ENCODE results near the gene PPP1R10. TPM values are rescaled to one million over a fixed set of nuclear protein-coding genes. Genes with fewer than 3 reads are reported as not detected.

Gene PPP1R10
- polyA plus RNA-seq, 1 donor, result 43.6 TPM

DNA sequence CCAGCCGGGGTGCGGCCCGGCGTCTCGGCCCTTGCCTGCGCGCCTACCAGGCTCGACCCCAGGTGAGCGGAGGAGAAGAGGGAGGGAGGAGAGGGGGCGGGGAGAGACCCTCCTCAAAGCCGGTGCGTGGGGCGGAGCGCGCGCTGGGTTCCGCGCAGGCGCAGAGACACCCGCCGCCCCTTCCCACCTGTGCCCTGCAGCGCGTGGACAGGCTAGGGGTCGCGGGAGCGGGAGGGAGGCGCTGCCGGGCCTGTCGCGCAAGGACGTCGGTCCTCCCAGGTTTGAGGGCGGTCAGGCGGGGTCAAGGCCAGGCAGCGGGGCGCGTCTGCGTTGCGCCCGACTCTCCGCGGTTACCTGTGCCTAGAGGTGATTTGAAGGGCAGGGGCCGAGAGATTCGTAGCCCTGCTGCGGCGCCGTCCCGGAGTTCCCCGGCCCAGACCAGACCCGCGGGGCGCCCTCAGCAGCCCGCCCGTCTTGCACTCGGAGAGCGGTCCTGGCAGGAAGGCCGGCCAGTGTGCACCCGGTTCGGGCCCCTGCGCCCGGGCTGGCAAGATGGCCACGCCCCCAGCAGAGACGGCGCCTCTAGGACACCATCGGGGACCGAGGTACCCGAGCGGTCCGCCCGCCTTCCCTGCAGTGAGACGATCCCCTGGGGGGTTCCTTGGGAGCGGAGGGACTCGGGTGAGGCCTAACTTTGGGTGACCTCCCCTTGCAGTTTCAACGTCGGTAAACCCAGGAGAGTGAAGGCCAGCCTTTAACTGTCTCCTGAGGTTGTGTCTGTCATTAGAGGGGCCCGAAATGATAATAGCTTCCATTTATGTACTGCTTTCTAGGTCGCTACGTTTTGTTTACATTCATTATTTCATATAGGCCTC, 30.4 kb upstream of the PPP1R10 start:
- WGBS (ENCODE audit: insufficient coverage, low lambda C conversion rate), result no CpG with 5 or more reads among the region's 78 CpGs
- peak overlapping the region; percentile 96 for H3K27ac ChIP-seq (ENCODE audit: low read length)
- peak; percentile 54 to 83 for DNase-seq
- peaks cover 2% of the 10 kb centered on the region for H3K9me3 ChIP-seq (ENCODE audit: control insufficient read depth, low read depth, low read length)
- H3K4me1 ChIP-seq (ENCODE audit: control insufficient read depth, insufficient read depth, low read length), result peaks cover 16% of the 10 kb centered on the region
- no peaks in the 10 kb centered on the region for H3K27me3 ChIP-seq (ENCODE audit: control insufficient read depth, insufficient read depth, low read length)
- H3K36me3 ChIP-seq (ENCODE audit: control insufficient read depth, insufficient read depth, low read length), result peaks cover 48% of the 10 kb centered on the region
- peak overlapping the region; percentile 94 for H3K4me3 ChIP-seq (ENCODE audit: low read length)

DNA sequence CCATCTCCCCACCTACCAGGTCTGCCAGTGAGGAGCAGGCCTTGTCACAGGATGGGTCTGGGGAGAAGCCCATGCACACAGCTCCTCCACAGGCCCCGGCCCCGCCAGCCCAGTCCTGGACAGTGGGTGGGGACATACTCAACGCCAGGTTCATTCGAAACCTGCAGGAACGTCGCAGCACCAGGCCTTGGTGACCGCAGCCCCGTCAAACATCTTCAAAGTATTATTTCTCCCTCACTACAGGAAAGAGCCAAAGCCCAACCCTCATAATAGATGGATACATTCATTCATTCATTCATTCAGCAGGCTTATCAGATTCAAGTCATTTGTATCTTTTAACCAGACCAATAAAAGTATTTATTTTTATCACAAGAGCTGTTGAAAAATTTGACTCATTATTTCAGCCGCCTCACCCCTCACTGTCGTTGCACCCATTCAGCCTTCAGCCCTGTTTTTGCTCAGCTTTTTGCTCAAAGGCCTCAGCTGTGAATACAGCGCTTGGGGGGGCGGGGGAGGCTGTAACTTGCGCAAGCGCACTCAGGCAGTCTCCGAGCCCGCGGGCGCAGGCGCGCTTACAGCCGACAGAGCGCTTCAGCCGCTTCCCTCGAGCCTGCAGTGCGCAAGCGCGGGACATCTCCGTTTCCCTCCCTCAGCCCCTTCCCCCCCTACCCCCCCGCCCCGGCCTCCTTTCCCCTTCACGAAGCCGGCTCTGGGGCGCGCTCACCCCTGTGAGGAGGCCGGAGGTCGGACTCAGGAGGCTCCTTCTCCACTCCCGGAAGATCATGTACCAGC, 29.6 kb upstream of the PPP1R10 start, which contains the start of gene C6orf136:
TSS of gene C6orf136 (plus strand) at position 684 of the 792 bp plus-strand sequence. CDS start at position 783, 99 bp downstream.
- WGBS (ENCODE audit: insufficient coverage, low lambda C conversion rate), result no CpG with 5 or more reads among the region's 37 CpGs
- Histone ChIP-seq H3K9me3 (ENCODE audit: control insufficient read depth, low read depth, low read length) (peaks cover 2% of the 10 kb centered on the region), H3K27me3 (ENCODE audit: control insufficient read depth, insufficient read depth, low read length) (no peaks in the 10 kb centered on the region), H3K27ac (ENCODE audit: low read length) (peak within 1 kb of the TSS; percentile 96), H3K4me1 (ENCODE audit: control insufficient read depth, insufficient read depth, low read length) (peaks cover 16% of the 10 kb centered on the region), H3K36me3 (ENCODE audit: control insufficient read depth, insufficient read depth, low read length) (peaks cover 46% of the 10 kb centered on the region), H3K4me3 (ENCODE audit: low read length) (peak within 1 kb of the TSS; percentile 94)
- peak; percentile 90 to 95 for DNase-seq

DNA sequence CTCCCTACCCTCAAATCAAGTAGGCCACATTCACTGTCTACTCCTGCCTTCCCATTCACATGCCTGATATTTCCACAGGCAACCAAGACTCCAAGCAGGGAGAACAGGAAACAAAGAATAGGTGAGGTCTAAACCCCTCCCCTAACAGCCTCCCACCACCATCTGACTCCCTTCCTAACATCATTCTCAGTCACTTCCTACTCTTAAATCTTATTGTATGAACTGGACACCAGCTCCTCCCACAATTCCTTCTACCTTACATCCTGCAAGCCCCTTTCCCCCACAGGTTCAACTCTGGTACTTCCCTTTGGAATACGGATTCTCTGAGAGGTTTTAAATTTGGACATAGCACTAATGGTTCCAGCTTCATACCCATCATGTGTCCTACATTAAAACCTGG, 28.9 kb upstream of the PPP1R10 start:
- peaks cover 16% of the 10 kb centered on the region for H3K4me1 ChIP-seq (ENCODE audit: control insufficient read depth, insufficient read depth, low read length)
- no peak overlapping the region for H3K27ac ChIP-seq (ENCODE audit: low read length)
- H3K9me3 ChIP-seq (ENCODE audit: control insufficient read depth, low read depth, low read length), result peaks cover 2% of the 10 kb centered on the region
- H3K4me3 ChIP-seq (ENCODE audit: low read length), result no peak overlapping the region
- no peaks in the 10 kb centered on the region for H3K27me3 ChIP-seq (ENCODE audit: control insufficient read depth, insufficient read depth, low read length)
- WGBS (ENCODE audit: insufficient coverage, low lambda C conversion rate), result no CpG with 5 or more reads among the region's 1 CpG
- H3K36me3 ChIP-seq (ENCODE audit: control insufficient read depth, insufficient read depth, low read length), result peaks cover 46% of the 10 kb centered on the region
- no peak for DNase-seq

DNA sequence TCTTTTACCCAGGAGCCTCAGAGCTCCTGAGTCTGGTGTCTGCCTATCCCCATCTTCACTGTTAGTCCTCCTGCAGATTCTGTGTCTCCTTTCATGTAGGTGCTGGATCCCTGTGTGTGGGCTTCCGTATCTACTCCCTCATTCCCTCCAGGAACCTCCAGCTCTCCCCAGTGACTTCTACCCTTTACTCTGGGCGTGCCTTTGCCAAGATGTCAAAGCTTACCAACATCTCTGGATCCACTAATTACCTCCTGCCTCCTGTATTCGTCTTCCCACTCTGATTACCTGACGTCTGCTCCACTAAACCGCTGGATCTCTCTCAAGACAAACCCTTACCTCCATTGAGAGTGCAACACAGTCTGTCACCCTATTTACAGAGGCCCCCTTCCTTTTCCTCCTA, 27.7 kb upstream of the PPP1R10 start:
- peaks cover 16% of the 10 kb centered on the region for H3K4me1 ChIP-seq (ENCODE audit: control insufficient read depth, insufficient read depth, low read length)
- no peak overlapping the region for H3K27ac ChIP-seq (ENCODE audit: low read length)
- 43% methylated on average over 3 of the region's 5 CpGs for WGBS (ENCODE audit: insufficient coverage, low lambda C conversion rate)
- H3K27me3 ChIP-seq (ENCODE audit: control insufficient read depth, insufficient read depth, low read length), result no peaks in the 10 kb centered on the region
- peak in 1 of 2 donors; percentile 32 for DNase-seq
- no peak overlapping the region for H3K4me3 ChIP-seq (ENCODE audit: low read length)
- H3K36me3 ChIP-seq (ENCODE audit: control insufficient read depth, insufficient read depth, low read length), result peaks cover 54% of the 10 kb centered on the region
- peaks cover 2% of the 10 kb centered on the region for H3K9me3 ChIP-seq (ENCODE audit: control insufficient read depth, low read depth, low read length)

DNA sequence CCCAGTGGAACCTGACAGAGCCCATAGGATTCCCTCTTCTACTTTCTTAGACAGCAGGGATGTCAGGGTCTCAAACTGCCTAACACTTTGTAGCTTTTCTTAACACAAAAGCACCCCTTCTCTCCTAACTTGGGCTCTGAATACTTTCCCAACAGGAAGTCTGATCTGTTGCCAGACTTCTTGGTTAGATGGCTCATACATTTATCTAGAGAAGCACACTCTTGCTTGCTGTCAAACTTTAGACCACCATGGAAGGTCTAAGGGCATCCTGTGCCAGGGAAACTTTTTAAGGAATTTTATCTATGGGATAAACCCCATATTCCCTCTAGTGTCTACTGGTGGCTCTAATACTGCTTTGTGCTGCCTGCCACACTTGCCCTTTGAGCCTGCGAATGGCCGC, 26.6 kb upstream of the PPP1R10 start:
- Histone ChIP-seq H3K27ac (ENCODE audit: low read length) (no peak overlapping the region), H3K4me3 (ENCODE audit: low read length) (no peak overlapping the region), H3K9me3 (ENCODE audit: control insufficient read depth, low read depth, low read length) (peaks cover 2% of the 10 kb centered on the region), H3K27me3 (ENCODE audit: control insufficient read depth, insufficient read depth, low read length) (no peaks in the 10 kb centered on the region), H3K36me3 (ENCODE audit: control insufficient read depth, insufficient read depth, low read length) (peaks cover 57% of the 10 kb centered on the region), H3K4me1 (ENCODE audit: control insufficient read depth, insufficient read depth, low read length) (peaks cover 15% of the 10 kb centered on the region)
- no peak for DNase-seq
- WGBS (ENCODE audit: insufficient coverage, low lambda C conversion rate), result no CpG with 5 or more reads among the region's 2 CpGs

DNA sequence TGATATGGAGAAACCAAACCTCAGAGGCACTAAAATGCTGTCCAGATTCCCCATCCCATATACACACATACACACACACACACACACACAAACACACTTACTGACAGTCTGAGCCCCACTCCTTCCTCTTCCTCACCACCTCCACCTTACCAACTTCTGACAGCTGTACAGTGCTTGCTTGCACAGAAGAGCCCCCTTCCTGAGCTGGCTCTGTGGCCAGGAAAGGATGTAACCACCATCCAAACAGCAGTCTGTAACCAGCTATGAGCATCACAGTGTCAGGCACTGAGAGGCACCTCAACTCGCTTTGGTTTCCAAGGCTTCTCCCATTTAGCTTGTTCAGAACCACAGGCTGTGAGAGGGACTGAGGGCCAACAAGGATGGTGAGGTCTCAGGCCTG, 24.0 kb upstream of the PPP1R10 start:
- Histone ChIP-seq H3K27ac (ENCODE audit: low read length) (no peak overlapping the region), H3K27me3 (ENCODE audit: control insufficient read depth, insufficient read depth, low read length) (no peaks in the 10 kb centered on the region), H3K4me1 (ENCODE audit: control insufficient read depth, insufficient read depth, low read length) (peaks cover 8% of the 10 kb centered on the region), H3K9me3 (ENCODE audit: control insufficient read depth, low read depth, low read length) (no peaks in the 10 kb centered on the region), H3K36me3 (ENCODE audit: control insufficient read depth, insufficient read depth, low read length) (peaks cover 64% of the 10 kb centered on the region), H3K4me3 (ENCODE audit: low read length) (no peak overlapping the region)
- no peak for DNase-seq
- no CpG with 5 or more reads among the region's 1 CpG for WGBS (ENCODE audit: insufficient coverage, low lambda C conversion rate)

DNA sequence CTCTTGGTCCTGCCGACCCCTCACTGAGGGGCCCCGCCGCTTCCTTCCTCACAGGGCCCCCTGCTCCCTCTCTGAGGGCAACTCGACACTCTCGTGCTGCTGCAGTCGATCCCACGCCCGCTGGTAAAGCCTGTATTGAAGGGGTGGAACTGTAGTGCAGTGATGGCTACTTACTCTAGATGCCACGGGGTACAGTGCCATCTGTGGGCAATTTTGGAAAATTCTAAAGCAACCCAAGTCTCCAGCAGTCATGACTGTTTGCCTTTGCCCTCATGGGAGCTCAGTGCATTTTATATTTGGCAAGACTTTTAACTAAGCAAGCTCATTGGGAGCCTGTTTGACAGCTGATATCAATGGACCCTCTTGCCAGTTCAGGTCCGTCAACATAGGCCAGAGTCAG, 23.4 kb upstream of the PPP1R10 start:
- Histone ChIP-seq H3K27ac (ENCODE audit: low read length) (no peak overlapping the region), H3K36me3 (ENCODE audit: control insufficient read depth, insufficient read depth, low read length) (peaks cover 59% of the 10 kb centered on the region)

DNA sequence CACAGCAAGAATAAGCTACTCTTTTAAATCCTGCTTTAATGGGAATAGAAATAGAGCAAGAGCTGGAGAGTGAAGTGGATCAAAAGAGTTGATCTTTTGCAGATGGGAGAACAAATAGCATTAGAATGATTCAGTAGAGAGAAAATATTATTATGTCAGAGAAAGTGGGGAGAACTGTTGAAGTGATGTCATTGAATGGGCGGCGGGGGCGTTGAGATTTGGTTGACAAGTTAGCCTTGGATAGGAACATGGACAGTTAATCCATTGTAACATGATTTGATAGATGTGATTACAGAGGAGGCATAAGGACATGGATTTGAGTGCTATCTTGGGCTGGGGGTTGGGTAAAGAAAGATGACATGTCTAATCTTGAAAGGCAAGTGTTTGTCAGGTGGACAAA, 18.8 kb upstream of the PPP1R10 start:
- DNase-seq, result peak in 1 of 2 donors; percentile 48
- Histone ChIP-seq H3K36me3 (ENCODE audit: control insufficient read depth, insufficient read depth, low read length) (peaks cover 45% of the 10 kb centered on the region), H3K4me1 (ENCODE audit: control insufficient read depth, insufficient read depth, low read length) (peaks cover 3% of the 10 kb centered on the region), H3K9me3 (ENCODE audit: control insufficient read depth, low read depth, low read length) (no peaks in the 10 kb centered on the region), H3K4me3 (ENCODE audit: low read length) (no peak overlapping the region), H3K27me3 (ENCODE audit: control insufficient read depth, insufficient read depth, low read length) (no peaks in the 10 kb centered on the region), H3K27ac (ENCODE audit: low read length) (no peak overlapping the region)
- no CpG with 5 or more reads among the region's 3 CpGs for WGBS (ENCODE audit: insufficient coverage, low lambda C conversion rate)

More for the DNA sequence above, 23.4 kb upstream of the PPP1R10 start:
- Histone ChIP-seq H3K9me3 (ENCODE audit: control insufficient read depth, low read depth, low read length) (no peaks in the 10 kb centered on the region), H3K4me1 (ENCODE audit: control insufficient read depth, insufficient read depth, low read length) (peaks cover 5% of the 10 kb centered on the region), H3K27me3 (ENCODE audit: control insufficient read depth, insufficient read depth, low read length) (no peaks in the 10 kb centered on the region), H3K4me3 (ENCODE audit: low read length) (no peak overlapping the region)
- DNase-seq, result no peak
- no CpG with 5 or more reads among the region's 10 CpGs for WGBS (ENCODE audit: insufficient coverage, low lambda C conversion rate)

DNA sequence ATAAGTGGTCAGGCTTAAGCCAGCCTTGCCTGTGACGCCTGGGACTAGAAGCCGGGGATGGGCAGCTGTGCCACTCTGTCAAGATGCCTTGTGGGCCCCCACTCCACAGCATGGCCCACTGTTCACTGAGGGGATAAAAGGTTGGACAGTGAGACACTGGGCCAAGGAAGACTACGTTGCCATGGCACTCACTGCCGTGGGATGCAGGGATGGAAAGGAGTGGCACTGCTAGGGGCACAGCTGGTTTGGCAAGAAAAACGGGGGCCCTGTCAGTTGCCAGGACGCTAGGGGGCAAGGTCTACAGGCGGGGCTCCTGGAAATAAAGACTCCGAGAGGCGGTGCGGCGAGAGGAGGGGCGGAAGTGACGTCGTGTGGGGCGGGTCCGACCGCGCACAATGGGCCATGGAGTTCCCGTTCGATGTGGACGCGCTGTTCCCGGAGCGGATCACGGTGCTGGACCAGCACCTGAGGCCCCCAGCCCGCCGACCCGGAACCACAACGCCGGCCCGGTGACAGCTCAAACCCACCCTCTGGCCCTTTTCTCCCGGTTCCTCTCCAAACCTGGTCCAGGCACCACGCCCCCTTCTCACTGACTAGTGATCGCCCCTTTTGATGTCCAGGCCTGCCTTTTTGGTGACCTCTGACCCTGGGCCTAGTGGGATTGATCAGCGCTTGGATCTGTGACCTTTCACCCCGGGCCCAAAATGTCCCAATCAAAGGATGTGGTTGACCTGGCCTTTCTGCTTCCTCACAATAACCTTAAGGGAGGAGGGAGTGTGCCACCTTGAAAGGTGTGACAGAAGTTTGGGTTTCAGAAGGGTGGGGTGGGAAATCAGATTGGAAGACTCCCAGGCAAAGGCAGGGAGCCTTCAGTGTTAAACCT, 9.7 kb upstream of the PPP1R10 start, which contains the start of gene ATAT1:
TSS of gene ATAT1 (plus strand) at position 391 of the 883 bp plus-strand sequence.
- WGBS (ENCODE audit: insufficient coverage, low lambda C conversion rate), result no CpG with 5 or more reads among the region's 36 CpGs
- H3K27ac ChIP-seq (ENCODE audit: low read length), result peak within 1 kb of the TSS; percentile 96

More for the DNA sequence above, 9.7 kb upstream of the PPP1R10 start, which contains the start of gene ATAT1:
- Histone ChIP-seq H3K27me3 (ENCODE audit: control insufficient read depth, insufficient read depth, low read length) (no peaks in the 10 kb centered on the region), H3K4me3 (ENCODE audit: low read length) (peak within 1 kb of the TSS; percentile 71), H3K36me3 (ENCODE audit: control insufficient read depth, insufficient read depth, low read length) (peaks cover 69% of the 10 kb centered on the region), H3K4me1 (ENCODE audit: control insufficient read depth, insufficient read depth, low read length) (peaks cover 7% of the 10 kb centered on the region), H3K9me3 (ENCODE audit: control insufficient read depth, low read depth, low read length) (no peaks in the 10 kb centered on the region)
- DNase-seq, result peak; percentile 94 to 96

Measured in large intestine (tissue), 3 donors.